Panc1 (cell line): ENCODE measurements around the gene HBEGF.

Source experiments
- CTCF ChIP-seq: fragments of 450-650 bp; IDR thresholded peaks from 2 replicates; pipeline ENCODE4 v1.5.1; 2017; ENCODE audit warnings: mild to moderate bottlenecking
- POLR2AphosphoS5 ChIP-seq: IDR thresholded peaks from 2 replicates; pipeline ENCODE4 v1.6.1; 2012; ENCODE audit warnings: mild to moderate bottlenecking, low read depth, low read length, moderate library complexity
- REST ChIP-seq, 2 experiments: IDR thresholded peaks; 2 replicates each; pipeline ENCODE4 v1.6.1; 2011 to 2012; ENCODE audit warnings: low read depth in 2 of 2, control low read depth in 1 of 2, low read length in 1 of 2, mild to moderate bottlenecking in 1 of 2, moderate library complexity in 1 of 2; ENCODE audit not compliant: insufficient read depth in 1 of 2
- SIN3A ChIP-seq: IDR thresholded peaks from 2 replicates; pipeline ENCODE4 v1.6.1; 2012; ENCODE audit warnings: low read depth, mild to moderate bottlenecking, low read length, moderate library complexity, borderline replicate concordance; ENCODE audit not compliant: insufficient read depth

GRCh38 chr5:140303966-140304365 lies 42.4 kb downstream of the HBEGF start:
- TF ChIP-seq CTCF (no peak), REST (IDR thresholded peaks at IDR 0.05; ENCODE audit: insufficient read depth in 1 of 2, low read depth in 2 of 2, low read length in 1 of 2) (no peak), POLR2AphosphoS5 (no peak), SIN3A (no peak)
